GM19467 (cell line): ENCODE measurements around the gene PIK3C2A.

Experiments used
- ATAC-seq: cut with Tn5 transposase; IDR thresholded peaks from one replicate; pipeline ENCODE4 v1.9.1; 2021; ENCODE audit warnings: mild to moderate bottlenecking, moderate library complexity; ENCODE audit not compliant: unreplicated experiment

PIK3C2A gene

GRCh38 chr11:17162376-17162775, 45.4 kb downstream of the PIK3C2A start:
- no peak for ATAC-seq

GRCh38 chr11:17161515-17161914, 46.3 kb downstream of the PIK3C2A start:
- ATAC-seq: no peak

GRCh38 chr11:17159441-17159840, 48.3 kb downstream of the PIK3C2A start:
- no peak for ATAC-seq
